SK-N-MC (cell line): ENCODE results near the gene SLC25A22.

Experiments used
- DNase-seq: peaks from one replicate; pipeline ENCODE4 v3.0.0-alpha.2; 2011; ENCODE audit warnings: low read depth, low spot score
- H3K27ac ChIP-seq: fragments of 200-600 bp; sonication (generic); 2 replicates; pipeline ENCODE4 v1.5.1; 2016; ENCODE audit warnings: mixed run types
- H3K36me3 ChIP-seq: fragments of 200-600 bp; sonication (generic); 2 replicates; pipeline ENCODE4 v1.6.1; 2017; ENCODE audit warnings: antibody characterized with exemption, low read length, mixed read lengths; ENCODE audit not compliant: insufficient read depth
- H3K4me3 ChIP-seq: fragments of 200-600 bp; sonication (generic); 2 replicates; pipeline ENCODE4 v1.5.1; 2016
- H3K9ac ChIP-seq: fragments of 200-600 bp; sonication (generic); 2 replicates; pipeline ENCODE4 v1.8.0; 2017; ENCODE audit warnings: mixed run types, mixed read lengths; ENCODE audit not compliant: insufficient read length
- H3K9me3 ChIP-seq: fragments of 200-600 bp; sonication (generic); 2 replicates; pipeline ENCODE4 v1.6.1; 2017; ENCODE audit warnings: low read depth, mild to moderate bottlenecking, antibody characterized with exemption, low read length, moderate library complexity, mixed read lengths
- EZH2 ChIP-seq: fragments of 200-600 bp; sonication (generic); IDR thresholded peaks from one replicate; pipeline ENCODE4 v1.6.1; 2017; ENCODE audit warnings: antibody characterized with exemption
- FOXP2 ChIP-seq: optimal IDR thresholded peaks from 2 replicates; pipeline ENCODE3; 2011; ENCODE audit warnings: mild to moderate bottlenecking, moderate library complexity; ENCODE audit not compliant: insufficient read depth; ENCODE audit errors: extremely low read length, control extremely low read depth
- POLR2AphosphoS5 ChIP-seq: IDR thresholded peaks from 2 replicates; pipeline ENCODE4 v1.6.1; 2012; ENCODE audit warnings: mild to moderate bottlenecking, low read depth, low read length, borderline replicate concordance

The SLC25A22 gene

DNA sequence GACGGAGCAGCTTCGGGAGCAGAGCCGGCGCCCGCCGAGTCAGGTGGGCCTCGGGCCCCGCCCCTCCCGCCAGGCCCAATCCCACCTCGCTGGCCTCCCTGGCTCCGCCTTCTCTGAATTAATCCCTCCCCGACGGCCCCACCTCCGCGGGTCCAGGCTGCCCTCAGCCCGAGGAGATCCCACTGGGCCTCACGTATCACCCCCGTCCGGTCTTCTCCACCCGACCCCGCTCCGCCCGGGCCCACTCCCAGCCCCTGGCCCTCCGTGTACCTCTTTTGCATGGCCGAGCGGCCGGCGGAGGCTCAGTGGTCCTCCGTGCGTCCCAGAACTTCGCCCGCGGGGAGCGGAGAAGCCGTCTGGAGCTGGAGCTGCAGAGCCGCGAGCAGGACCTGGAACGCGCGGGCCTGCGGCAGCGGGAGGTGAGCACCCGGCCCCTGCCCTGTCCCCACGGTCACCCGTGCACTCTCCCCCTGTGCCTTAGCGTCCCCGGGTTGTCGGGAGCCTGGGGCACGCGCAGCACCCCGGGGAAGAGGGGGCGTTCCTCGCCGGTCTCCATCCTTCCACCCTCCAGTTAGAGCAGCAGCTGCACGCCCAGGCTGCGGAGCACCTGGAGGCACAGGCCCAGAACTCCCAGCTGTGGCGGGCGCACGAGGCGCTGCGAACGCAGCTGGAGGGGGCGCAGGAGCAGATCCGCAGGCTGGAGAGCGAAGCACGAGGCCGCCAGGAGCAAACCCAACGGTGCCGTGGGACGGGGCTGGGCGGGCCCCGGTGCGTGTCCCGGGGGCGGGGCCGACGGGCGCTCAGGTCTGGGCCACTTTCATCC is 32.4 kb upstream of the SLC25A22 start:
- Histone ChIP-seq H3K27ac (no peak overlapping the region), H3K36me3 (no peaks in the 10 kb centered on the region), H3K9me3 (no peaks in the 10 kb centered on the region), H3K4me3 (peak overlapping the region; percentile 86), H3K9ac (no peak overlapping the region)
- no peak for TF ChIP-seq FOXP2
- peak; percentile 60; the same call in 1 of the 2 replicates for TF ChIP-seq POLR2AphosphoS5
- TF ChIP-seq EZH2, result no peak
- no peak for DNase-seq

DNA sequence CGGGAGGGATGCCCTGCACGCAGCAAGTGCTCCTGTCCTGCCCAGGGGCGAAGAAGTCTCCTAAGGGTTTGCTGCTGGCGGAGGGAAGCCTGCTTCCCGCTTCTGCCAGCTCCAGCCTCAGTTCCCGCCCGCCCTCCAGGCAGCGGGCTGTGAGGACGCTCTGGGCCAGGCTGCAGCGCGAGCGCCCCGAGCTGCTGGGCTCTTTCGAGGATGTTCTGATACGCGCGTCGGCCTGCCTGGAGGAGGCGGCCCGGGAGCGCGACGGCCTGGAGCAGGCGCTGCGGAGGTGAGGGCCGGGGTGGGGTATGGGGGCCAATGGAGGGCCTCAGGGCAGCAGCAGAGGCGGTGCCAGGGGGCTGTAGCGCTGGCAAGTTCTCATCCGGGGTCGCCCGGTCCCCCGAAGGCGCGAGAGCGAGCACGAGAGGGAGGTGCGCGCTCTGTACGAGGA is 31.8 kb upstream of the SLC25A22 start:
- Histone ChIP-seq H3K36me3 (no peaks in the 10 kb centered on the region), H3K9ac (no peak overlapping the region), H3K9me3 (no peaks in the 10 kb centered on the region), H3K27ac (no peak overlapping the region), H3K4me3 (peak overlapping the region; percentile 86)
- peak; percentile 49; the same call in 1 of the 2 replicates for TF ChIP-seq POLR2AphosphoS5
- no peak for TF ChIP-seq EZH2
- no peak for DNase-seq

DNA sequence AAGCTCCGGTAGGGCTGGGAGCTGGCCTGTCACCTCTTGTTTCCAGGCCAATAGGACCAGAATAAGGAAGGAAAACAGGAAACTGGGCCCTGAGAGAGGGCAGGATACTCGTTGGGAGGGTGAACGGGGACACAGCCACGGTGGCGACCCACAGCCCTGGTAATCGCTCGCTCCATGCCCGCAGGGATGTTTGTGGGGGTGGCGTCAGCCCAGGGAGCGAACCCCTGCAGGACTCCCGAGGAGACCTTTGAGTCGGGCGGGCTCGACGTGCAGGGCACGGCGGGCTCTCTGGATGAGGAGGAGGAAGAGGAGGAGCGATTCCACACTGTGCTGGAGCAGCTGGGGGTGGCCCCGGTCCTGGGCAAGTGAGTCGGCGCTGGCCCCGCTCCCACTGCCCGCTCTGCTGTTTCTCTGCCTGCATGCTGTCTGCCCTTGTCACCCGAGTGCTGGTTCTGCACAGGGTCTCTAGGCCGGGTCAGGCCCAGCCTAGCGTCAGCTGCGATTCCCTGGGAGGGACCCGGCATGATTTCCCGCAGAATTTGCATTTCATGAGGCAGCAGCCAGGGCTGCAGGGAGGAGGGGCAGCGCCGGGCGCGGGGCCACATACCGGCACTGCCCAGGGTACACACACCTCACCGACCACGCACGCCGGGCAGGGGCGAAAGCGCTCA is 31.2 kb upstream of the SLC25A22 start:
- H3K27ac ChIP-seq, result no peak overlapping the region
- peak overlapping the region; percentile 86 for H3K4me3 ChIP-seq
- no peak for DNase-seq
- H3K9me3 ChIP-seq, result no peaks in the 10 kb centered on the region
- no peak overlapping the region for H3K9ac ChIP-seq
- H3K36me3 ChIP-seq, result no peaks in the 10 kb centered on the region; the same call in 1 of the 2 replicates
- TF ChIP-seq POLR2AphosphoS5, result no peak
- TF ChIP-seq FOXP2, result no peak
- no peak for TF ChIP-seq EZH2

DNA sequence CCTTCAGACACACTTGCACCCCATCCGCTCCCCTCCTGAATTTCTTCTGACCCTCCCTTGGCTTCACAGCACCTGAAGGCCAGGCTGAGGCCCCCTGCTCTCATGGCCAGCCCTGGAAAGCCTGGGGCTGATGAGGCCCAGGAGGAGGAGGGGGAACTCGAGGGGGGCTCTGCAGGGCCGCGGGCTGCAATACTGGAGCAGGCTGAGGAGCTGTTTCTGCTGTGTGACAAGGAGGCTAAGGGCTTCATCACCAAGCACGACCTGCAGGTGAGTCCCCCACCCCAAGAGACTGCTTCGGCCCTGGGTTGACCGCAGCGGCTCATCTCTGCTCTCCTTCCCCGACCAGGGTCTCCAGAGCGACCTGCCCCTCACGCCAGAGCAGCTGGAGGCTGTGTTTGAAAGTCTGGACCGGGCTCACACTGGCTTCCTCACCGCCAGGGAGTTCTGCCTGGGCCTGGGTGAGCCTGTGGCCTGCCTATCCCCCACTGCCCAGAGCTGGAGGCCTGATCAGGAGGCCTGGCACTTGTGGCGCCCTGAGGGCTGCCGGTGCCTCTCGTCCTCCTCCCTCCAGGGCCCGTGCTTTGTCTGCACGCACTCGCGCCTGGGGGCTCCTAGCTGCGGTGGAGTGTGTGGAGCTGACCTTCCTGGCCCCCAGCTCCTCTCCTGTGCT is 30.6 kb upstream of the SLC25A22 start:
- H3K9me3 ChIP-seq, result no peaks in the 10 kb centered on the region
- H3K4me3 ChIP-seq, result peak overlapping the region; percentile 86
- H3K36me3 ChIP-seq, result no peaks in the 10 kb centered on the region; the same call in 1 of the 2 replicates
- TF ChIP-seq POLR2AphosphoS5 (no peak), EZH2 (no peak), FOXP2 (no peak)
- DNase-seq, result no peak
- no peak overlapping the region for H3K27ac ChIP-seq
- H3K9ac ChIP-seq, result no peak overlapping the region

DNA sequence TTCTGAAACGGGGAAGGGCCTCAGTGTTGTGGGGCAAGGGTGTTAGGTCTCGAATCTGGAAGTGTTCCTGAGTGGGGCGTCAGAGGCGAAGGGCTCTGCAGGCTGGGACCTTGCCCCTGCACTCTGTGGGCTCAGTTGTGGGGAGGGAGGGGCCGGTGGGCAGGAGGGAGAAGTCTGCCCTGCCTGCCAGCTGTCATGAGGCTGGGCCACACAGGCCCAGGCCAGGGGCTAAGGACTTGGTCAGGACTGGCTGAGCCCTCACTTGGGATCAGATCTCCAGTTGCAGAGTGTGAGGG is 29.8 kb upstream of the SLC25A22 start, which contains the start of gene CRACR2B:
CRACR2B (plus strand) TSS at position 23 of the 296 bp plus-strand sequence. CDS start 689 bp downstream, outside the sequence.
- peak within 1 kb of the TSS; percentile 86 for H3K4me3 ChIP-seq
- H3K27ac ChIP-seq, result no peak within 1 kb of the TSS
- DNase-seq, result no peak

DNA sequence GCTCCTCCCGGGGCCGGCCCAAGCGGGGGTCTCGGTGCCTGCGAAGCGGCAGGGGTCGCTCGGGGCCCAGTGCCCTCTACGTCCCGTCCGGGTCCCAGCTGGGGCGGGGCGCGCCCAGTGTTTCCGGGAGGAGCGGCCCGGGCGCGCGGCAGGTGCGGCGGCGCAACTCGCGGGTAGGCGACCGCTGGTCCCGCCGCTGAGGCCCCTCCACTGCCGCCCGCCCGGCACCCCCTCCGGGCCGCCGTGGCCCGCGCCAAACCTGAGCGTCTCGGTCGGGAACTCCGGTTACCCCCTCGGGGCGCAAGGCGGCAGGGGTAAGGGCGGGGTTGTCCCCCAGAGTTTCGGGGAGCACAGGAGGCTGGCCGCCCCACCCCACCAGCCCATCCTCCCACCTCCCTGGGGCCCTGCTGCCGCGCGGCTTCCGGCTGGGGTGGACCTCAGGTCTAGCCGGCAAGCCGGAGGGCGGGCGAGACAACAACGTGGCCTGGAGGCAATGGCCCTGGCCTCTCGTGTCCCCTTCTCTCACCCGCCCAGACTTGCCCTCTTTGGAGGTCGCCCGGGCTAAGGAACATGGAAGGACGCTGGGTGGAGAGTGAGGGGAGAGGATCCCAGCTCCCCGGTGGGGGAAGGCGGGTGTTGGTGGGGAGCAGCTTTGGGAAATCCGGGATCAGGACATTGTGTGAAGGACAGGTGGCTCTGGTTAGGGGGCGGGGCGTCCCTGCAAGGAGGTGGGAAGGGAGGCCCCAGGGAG is 29.2 kb upstream of the SLC25A22 start:
- DNase-seq, result no peak
- Histone ChIP-seq H3K9ac (peak overlapping the region; percentile 32), H3K4me3 (peak overlapping the region; percentile 70), H3K9me3 (no peaks in the 10 kb centered on the region), H3K36me3 (no peaks in the 10 kb centered on the region; the same call in 1 of the 2 replicates), H3K27ac (no peak overlapping the region)
- no peak for TF ChIP-seq FOXP2
- no peak for TF ChIP-seq EZH2
- TF ChIP-seq POLR2AphosphoS5, result no peak

More for the DNA sequence above, 29.8 kb upstream of the SLC25A22 start, which contains the start of gene CRACR2B:
- TF ChIP-seq EZH2 (no peak), POLR2AphosphoS5 (no peak), FOXP2 (no peak)
- no peaks in the 10 kb centered on the region for H3K9me3 ChIP-seq
- H3K36me3 ChIP-seq, result no peaks in the 10 kb centered on the region; the same call in 1 of the 2 replicates
- peak within 1 kb of the TSS; percentile 32 for H3K9ac ChIP-seq

DNA sequence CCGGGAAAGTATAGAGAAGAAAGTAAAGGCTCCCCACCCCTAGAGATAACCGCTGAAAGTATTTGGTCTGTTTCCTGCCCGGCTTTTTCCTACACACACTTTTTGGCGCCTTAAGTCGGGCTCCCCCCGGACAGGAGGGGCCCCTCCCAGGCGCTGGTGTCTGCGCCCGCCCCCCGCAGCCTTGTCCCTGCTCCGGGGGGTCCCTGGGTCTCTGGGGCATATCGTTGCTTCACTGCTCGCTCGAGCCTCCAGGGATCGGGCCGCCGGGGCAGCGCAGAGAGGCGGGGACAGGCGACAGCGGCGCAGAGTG is 28.7 kb upstream of the SLC25A22 start:
- no peak for DNase-seq
- peak overlapping the region; percentile 32 for H3K9ac ChIP-seq
- no peak overlapping the region for H3K27ac ChIP-seq
- peak overlapping the region; percentile 70 for H3K4me3 ChIP-seq
- H3K9me3 ChIP-seq, result no peaks in the 10 kb centered on the region
- TF ChIP-seq FOXP2 (no peak), POLR2AphosphoS5 (no peak), EZH2 (no peak)
- H3K36me3 ChIP-seq, result no peaks in the 10 kb centered on the region; the same call in 1 of the 2 replicates

DNA sequence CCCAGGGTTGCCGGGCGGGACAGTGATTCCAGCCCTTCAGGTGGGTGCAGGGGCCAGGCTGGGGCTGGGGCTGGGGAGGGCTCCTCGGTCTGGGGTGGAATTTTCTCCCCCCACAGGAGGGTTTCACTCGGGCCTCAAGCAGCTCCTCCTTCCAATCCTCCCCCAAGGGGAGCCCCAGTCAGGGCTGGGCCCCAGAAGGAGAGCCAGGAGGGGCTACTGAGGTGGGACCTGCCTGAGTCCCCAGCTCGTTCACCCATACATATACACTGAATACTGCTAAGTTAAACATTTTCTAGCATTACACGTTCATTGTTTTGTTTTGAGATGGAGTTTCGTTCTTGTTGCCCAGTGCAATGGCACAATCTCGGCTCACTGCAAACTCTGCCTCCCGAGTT is 28.1 kb upstream of the SLC25A22 start:
- H3K4me3 ChIP-seq, result no peak overlapping the region
- H3K27ac ChIP-seq, result no peak overlapping the region
- H3K36me3 ChIP-seq, result no peaks in the 10 kb centered on the region; the same call in 1 of the 2 replicates
- H3K9ac ChIP-seq, result no peak overlapping the region
- DNase-seq, result no peak
- no peak for TF ChIP-seq EZH2
- TF ChIP-seq FOXP2, result no peak
- TF ChIP-seq POLR2AphosphoS5, result no peak
- no peaks in the 10 kb centered on the region for H3K9me3 ChIP-seq
